ENCODE results near the gene ZNF77. TPM values are rescaled to one million over a fixed set of nuclear protein-coding genes. Genes with fewer than 3 reads are reported as not detected.
"Not testable (repeated sequence)": the region's sequence is repeated elsewhere in the genome, so short reads cannot be mapped to it uniquely, and the experiment has no call there.

ZNF77 gene
- total RNA-seq, 1 donor: 1.4 TPM

GRCh38 chr19:2952953-2953481 is 8.2 kb upstream of the ZNF77 start:
- no peak overlapping the region for H3K4me3 ChIP-seq (ENCODE audit: low read length)
- H3K9me3 ChIP-seq (ENCODE audit: low read depth, low read length): no peaks in the 10 kb centered on the region
- H3K4me1 ChIP-seq (ENCODE audit: insufficient read depth, low read length): peaks cover 11% of the 10 kb centered on the region
- no peaks in the 10 kb centered on the region for H3K27me3 ChIP-seq (ENCODE audit: insufficient read depth, low read length)

DNA sequence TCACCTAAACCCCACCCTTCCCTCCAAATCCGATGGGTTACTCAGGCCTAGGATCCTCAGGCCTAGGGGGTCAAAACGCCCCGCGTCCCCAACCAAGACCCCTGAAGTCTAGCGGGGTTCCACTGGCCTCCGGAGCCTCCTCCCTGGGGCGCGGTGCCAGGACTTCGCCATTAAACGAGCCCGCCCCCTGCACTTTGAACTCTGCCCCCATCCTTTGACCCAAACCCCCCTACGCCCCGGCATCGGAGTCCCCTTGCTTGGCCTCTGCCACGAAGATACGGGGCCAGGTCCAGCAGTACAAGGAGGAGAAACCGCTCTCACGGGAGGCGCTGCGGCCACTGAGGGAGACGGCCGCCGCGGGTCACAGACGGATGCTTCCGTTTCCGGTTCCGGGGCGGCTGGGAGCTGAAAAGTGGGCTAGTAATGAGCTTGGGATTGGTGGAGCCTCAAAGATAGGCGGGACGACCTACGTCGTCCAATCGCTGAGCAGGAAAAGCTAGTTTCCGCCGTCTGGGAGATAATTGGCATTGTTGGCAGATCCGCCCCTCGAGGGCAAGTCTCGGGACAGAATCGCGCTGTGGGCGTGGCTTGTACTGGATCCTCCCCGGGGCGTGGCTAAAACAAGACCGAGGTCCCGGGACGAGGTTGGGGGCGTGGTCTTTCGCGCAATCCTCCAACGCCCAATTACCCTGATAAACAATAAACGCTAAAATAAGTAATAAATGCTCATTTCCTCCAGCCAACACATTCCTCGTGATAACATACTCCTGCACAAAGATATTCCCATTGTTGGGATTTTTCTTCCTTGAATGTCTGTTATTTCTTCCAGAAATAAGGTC is 5.7 kb upstream of the ZNF77 start:
- no peaks in the 10 kb centered on the region for H3K9me3 ChIP-seq (ENCODE audit: low read depth, low read length)

GRCh38 chr19:2949939-2950285 is 5.1 kb upstream of the ZNF77 start:
- peaks cover 18% of the 10 kb centered on the region for H3K4me1 ChIP-seq (ENCODE audit: insufficient read depth, low read length)
- H3K4me3 ChIP-seq (ENCODE audit: low read length): peak overlapping the region; percentile 68
- no peaks in the 10 kb centered on the region for H3K9me3 ChIP-seq (ENCODE audit: low read depth, low read length)
- no peaks in the 10 kb centered on the region for H3K27me3 ChIP-seq (ENCODE audit: insufficient read depth, low read length)

More for the DNA sequence above, 5.7 kb upstream of the ZNF77 start:
- peaks cover 13% of the 10 kb centered on the region for H3K4me1 ChIP-seq (ENCODE audit: insufficient read depth, low read length)
- no peaks in the 10 kb centered on the region for H3K27me3 ChIP-seq (ENCODE audit: insufficient read depth, low read length)
- H3K4me3 ChIP-seq (ENCODE audit: low read length): peak overlapping the region; percentile 68

- Histone ChIP-seq H3K4me1 (ENCODE audit: insufficient read depth, low read length) (peaks cover 32% of the 10 kb centered on the region), H3K9me3 (ENCODE audit: low read depth, low read length) (no peaks in the 10 kb centered on the region), H3K27me3 (ENCODE audit: insufficient read depth, low read length) (no peaks in the 10 kb centered on the region), H3K4me3 (ENCODE audit: low read length) (peak overlapping the region; percentile 68)
Measured at GRCh38 chr19:2945575-2946184, 909 bp upstream of the ZNF77 start.

- Histone ChIP-seq H3K4me3 (ENCODE audit: low read length) (peak overlapping the region; percentile 68), H3K4me1 (ENCODE audit: insufficient read depth, low read length) (peaks cover 26% of the 10 kb centered on the region), H3K27me3 (ENCODE audit: insufficient read depth, low read length) (no peaks in the 10 kb centered on the region), H3K9me3 (ENCODE audit: low read depth, low read length) (no peaks in the 10 kb centered on the region)
Measured at GRCh38 chr19:2944403-2944774, 382 bp downstream of the ZNF77 start.

- H3K4me3 ChIP-seq (ENCODE audit: low read length): no peak overlapping the region
- H3K9me3 ChIP-seq (ENCODE audit: low read depth, low read length): no peaks in the 10 kb centered on the region
- no peaks in the 10 kb centered on the region for H3K27me3 ChIP-seq (ENCODE audit: insufficient read depth, low read length)
- H3K4me1 ChIP-seq (ENCODE audit: insufficient read depth, low read length): peaks cover 21% of the 10 kb centered on the region
Measured at GRCh38 chr19:2942928-2943640, 1.7 kb downstream of the ZNF77 start.

DNA sequence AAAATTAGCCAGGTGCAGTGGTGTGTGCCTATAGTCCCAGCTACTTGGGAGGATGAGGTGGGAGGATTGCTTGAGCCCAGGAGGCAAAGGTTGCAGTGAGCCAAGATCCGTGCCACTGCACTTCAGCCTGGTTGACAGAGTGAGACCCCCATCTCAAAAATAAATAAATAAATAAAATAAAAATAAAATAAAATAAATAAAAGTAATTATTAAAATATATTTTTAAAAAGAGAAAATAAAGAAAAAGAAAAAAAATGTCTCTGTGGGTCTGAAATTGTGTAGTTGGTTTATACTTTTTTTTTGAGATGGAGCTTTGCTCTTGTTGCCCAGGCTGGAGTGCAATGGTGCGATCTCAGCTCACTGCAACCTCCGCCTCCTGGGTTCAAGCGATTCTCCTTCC is 8.9 kb downstream of the ZNF77 start:
- H3K4me1 ChIP-seq (ENCODE audit: insufficient read depth, low read length); H3K27me3 ChIP-seq (ENCODE audit: insufficient read depth, low read length); H3K4me3 ChIP-seq (ENCODE audit: low read length): not testable (repeated sequence)
- H3K9me3 ChIP-seq (ENCODE audit: low read depth, low read length): peaks cover 18% of the 10 kb centered on the region

- peaks cover 18% of the 10 kb centered on the region for H3K9me3 ChIP-seq (ENCODE audit: low read depth, low read length)
- H3K27me3 ChIP-seq (ENCODE audit: insufficient read depth, low read length): no peaks in the 10 kb centered on the region
- no peak overlapping the region for H3K4me3 ChIP-seq (ENCODE audit: low read length)
- no peaks in the 10 kb centered on the region for H3K4me1 ChIP-seq (ENCODE audit: insufficient read depth, low read length)
Measured at GRCh38 chr19:2933490-2933910, 11.3 kb downstream of the ZNF77 start.

DNA sequence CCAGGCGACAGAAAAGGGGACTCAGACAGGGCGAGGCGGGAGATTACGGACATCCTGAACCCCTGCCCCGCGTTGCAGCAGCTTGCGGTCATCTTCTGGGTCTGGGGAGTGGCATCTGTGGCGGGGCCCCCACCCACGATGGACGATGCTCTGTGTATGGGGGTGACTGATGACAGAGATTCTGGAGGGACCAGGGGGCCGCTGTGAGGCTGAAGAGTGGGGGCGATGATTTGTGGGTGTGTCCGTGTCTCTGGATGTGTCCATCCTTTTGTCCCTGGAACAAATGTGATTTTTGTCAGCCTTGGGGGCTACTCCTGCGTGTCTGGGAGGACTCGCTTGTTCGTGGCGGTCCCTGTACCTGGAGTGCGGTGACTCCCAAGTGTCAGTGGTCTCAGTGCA is 17.7 kb downstream of the ZNF77 start:
- Histone ChIP-seq H3K9me3 (ENCODE audit: low read depth, low read length) (no peaks in the 10 kb centered on the region), H3K4me1 (ENCODE audit: insufficient read depth, low read length) (no peaks in the 10 kb centered on the region), H3K4me3 (ENCODE audit: low read length) (no peak overlapping the region), H3K27me3 (ENCODE audit: insufficient read depth, low read length) (no peaks in the 10 kb centered on the region)

DNA sequence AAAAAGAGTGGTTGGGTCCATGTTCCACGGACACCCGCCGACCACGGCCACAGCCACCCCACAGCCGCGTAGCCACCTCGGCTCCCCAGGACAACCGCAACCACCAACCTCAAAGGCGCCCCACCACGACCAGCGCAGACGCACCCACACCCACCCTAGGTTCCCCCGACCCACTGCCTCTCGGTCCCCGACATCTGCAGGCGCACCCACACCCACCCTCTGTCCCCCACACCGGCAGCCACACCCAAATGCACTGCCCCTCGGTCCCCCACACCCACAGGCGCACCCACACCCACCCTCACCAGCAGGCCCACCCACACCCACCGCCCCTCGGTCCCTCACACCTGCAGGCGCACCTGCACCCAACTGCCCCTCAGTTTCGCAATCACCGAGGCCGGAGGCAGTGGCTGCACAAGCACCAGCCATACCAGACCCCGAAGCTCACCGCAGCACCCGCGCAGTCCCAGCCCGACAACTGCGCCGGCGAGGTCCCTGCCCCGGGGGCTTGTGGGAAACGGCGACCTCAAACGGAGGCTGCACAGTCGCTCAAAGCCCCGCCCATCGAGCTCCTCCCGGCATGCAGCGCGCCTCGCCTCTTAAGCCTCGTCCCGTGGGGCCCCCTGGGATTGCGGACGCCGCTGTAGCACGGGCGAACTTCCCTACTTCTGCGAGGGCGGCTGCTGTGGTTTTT is 18.3 kb downstream of the ZNF77 start:
- Histone ChIP-seq H3K9me3 (ENCODE audit: low read depth, low read length) (no peaks in the 10 kb centered on the region), H3K4me1 (ENCODE audit: insufficient read depth, low read length) (no peaks in the 10 kb centered on the region), H3K4me3 (ENCODE audit: low read length) (no peak overlapping the region), H3K27me3 (ENCODE audit: insufficient read depth, low read length) (no peaks in the 10 kb centered on the region)

DNA sequence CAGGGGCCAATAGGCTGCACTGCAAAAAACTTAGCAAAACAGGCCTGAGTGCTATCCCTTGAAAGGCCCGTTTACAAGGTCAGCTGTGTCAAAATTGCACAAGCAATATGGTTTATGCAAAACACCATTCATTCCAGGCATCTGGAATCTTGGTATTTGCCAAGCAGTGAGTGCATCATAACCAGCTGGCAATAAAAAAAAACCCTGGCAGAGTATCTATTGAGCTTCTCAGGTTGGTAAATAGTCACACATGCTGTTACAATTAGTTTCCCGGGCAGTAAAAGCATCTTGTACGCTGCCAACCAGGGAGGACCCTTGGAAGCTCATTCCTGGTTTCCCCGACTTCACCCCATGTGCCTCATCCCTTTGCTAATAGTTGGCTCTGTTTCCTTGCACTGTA is 21.3 kb downstream of the ZNF77 start:
- no peak overlapping the region for H3K4me3 ChIP-seq (ENCODE audit: low read length)
- no peaks in the 10 kb centered on the region for H3K4me1 ChIP-seq (ENCODE audit: insufficient read depth, low read length)
- H3K9me3 ChIP-seq (ENCODE audit: low read depth, low read length): no peaks in the 10 kb centered on the region
- no peaks in the 10 kb centered on the region for H3K27me3 ChIP-seq (ENCODE audit: insufficient read depth, low read length)

GRCh38 chr19:2922987-2923386 is 21.8 kb downstream of the ZNF77 start:
- no peaks in the 10 kb centered on the region for H3K4me1 ChIP-seq (ENCODE audit: insufficient read depth, low read length)
- no peak overlapping the region for H3K4me3 ChIP-seq (ENCODE audit: low read length)
- peaks cover 3% of the 10 kb centered on the region for H3K9me3 ChIP-seq (ENCODE audit: low read depth, low read length)
- no peaks in the 10 kb centered on the region for H3K27me3 ChIP-seq (ENCODE audit: insufficient read depth, low read length)

GRCh38 chr19:2917275-2918184 is 27.2 kb downstream of the ZNF77 start:
- H3K9me3 ChIP-seq (ENCODE audit: low read depth, low read length): peaks cover 17% of the 10 kb centered on the region

DNA sequence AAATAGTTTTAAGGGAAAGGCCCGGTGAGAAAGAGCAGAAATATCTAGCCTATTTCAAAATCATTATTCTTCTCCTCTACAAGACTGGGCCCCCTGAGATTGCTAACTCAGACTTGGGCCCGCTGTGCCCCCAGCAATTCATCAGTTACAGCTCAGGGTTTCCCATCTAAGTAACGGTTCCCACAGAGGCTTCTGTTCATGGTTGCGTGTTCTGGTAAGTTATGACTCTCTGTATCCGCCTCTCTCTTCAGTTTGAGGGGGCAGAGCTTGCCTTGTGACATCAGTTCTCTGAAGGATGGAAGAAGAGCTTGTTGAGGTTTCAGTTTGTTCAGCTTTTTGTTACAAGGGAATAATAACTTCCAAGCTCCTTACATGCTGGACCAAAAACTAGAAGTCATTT is 32.5 kb downstream of the ZNF77 start:
- Histone ChIP-seq H3K4me1 (ENCODE audit: insufficient read depth, low read length) (no peaks in the 10 kb centered on the region), H3K9me3 (ENCODE audit: low read depth, low read length) (peaks cover 7% of the 10 kb centered on the region), H3K4me3 (ENCODE audit: low read length) (no peak overlapping the region), H3K27me3 (ENCODE audit: insufficient read depth, low read length) (no peaks in the 10 kb centered on the region)

More at GRCh38 chr19:2917275-2918184, 27.2 kb downstream of the ZNF77 start:
- no peaks in the 10 kb centered on the region for H3K4me1 ChIP-seq (ENCODE audit: insufficient read depth, low read length)
- no peaks in the 10 kb centered on the region for H3K27me3 ChIP-seq (ENCODE audit: insufficient read depth, low read length)
- no peak overlapping the region for H3K4me3 ChIP-seq (ENCODE audit: low read length)

Data from mononuclear cell (primary cell).